PC-9 (cell line): ENCODE data around the gene SLC9A9. TPM values are rescaled to one million over a fixed set of nuclear protein-coding genes. Genes with fewer than 3 reads are reported as not detected.

Source experiments
- BruUV-seq: library from RNA; stranded (reverse); fragments of 400-500 nt; replicated peaks from 2 replicates; lab custom pipeline; 2021; lab: Mats Ljungman, UMichigan
- CTCF ChIA-PET: fragments of 300-600 bp; sonication (Branson Sonifier 250); formaldehyde crosslinking; loops from one replicate; lab custom pipeline; 2022; ENCODE audit warnings: antibody characterized with exemption; lab: Charles Lee
- POLR2A ChIA-PET: fragments of 300-600 bp; sonication (Branson Sonifier 250); formaldehyde crosslinking; loops from one replicate; lab custom pipeline; 2022; ENCODE audit warnings: antibody characterized with exemption; ENCODE audit not compliant: unreplicated experiment; lab: Charles Lee
- DNase-seq, 2 experiments: peaks; one replicate each; pipeline versions ENCODE4 v3.0.0 to v3.0.0-alpha.2; 2015 to 2022; ENCODE audit warnings: mixed read lengths in 1 of 2
- H2AFZ ChIP-seq: fragments of 200-600 bp; sonication (generic); 2 replicates; pipeline ENCODE4 v1.8.1; 2017; ENCODE audit warnings: antibody characterized with exemption
- H3F3A ChIP-seq: fragments of 200-600 bp; sonication (generic); 2 replicates; pipeline ENCODE4 v1.8.1; 2017; ENCODE audit warnings: antibody characterized with exemption, mild to moderate bottlenecking, low read depth; ENCODE audit not compliant: insufficient read depth
- H3K27ac ChIP-seq: fragments of 200-600 bp; sonication (generic); 2 replicates; pipeline ENCODE4 v1.6.1; 2016; ENCODE audit warnings: mixed run types
- H3K27me3 ChIP-seq: fragments of 200-600 bp; sonication (generic); 2 replicates; pipeline ENCODE4 v1.6.1; 2016; ENCODE audit warnings: low read depth, mixed run types; ENCODE audit not compliant: insufficient read depth
- H3K36me3 ChIP-seq: fragments of 200-600 bp; sonication (generic); 2 replicates; pipeline ENCODE4 v1.6.1; 2016; ENCODE audit warnings: low read depth, mixed run types
- H3K4me1 ChIP-seq: fragments of 200-600 bp; sonication (generic); replicated peaks from 2 replicates; pipeline ENCODE4 v1.6.1; 2016; ENCODE audit warnings: mixed run types; ENCODE audit not compliant: insufficient read depth
- H3K4me2 ChIP-seq: fragments of 200-600 bp; sonication (generic); 2 replicates; pipeline ENCODE4 v1.6.1; 2017; ENCODE audit warnings: mixed run types
- H3K4me3 ChIP-seq: fragments of 200-600 bp; sonication (generic); 2 replicates; pipeline ENCODE4 v1.6.1; 2016; ENCODE audit warnings: mixed run types
- H3K79me2 ChIP-seq: fragments of 200-600 bp; sonication (generic); 2 replicates; pipeline ENCODE4 v1.6.1; 2017; ENCODE audit warnings: low read depth, mixed run types
- H3K9me2 ChIP-seq: fragments of 200-600 bp; sonication (generic); 2 replicates; pipeline ENCODE4 v1.8.1; 2017; ENCODE audit warnings: mild to moderate bottlenecking; ENCODE audit not compliant: insufficient read depth
- H3K9me3 ChIP-seq: fragments of 200-600 bp; sonication (generic); 2 replicates; pipeline ENCODE4 v1.8.1; 2016; ENCODE audit warnings: low read depth; ENCODE audit not compliant: insufficient read depth
- H4K20me1 ChIP-seq: fragments of 200-600 bp; sonication (generic); 2 replicates; pipeline ENCODE4 v1.8.1; 2017; ENCODE audit not compliant: insufficient read depth
- CTCF ChIP-seq: fragments of 200-600 bp; sonication (generic); conservative IDR thresholded peaks from 2 replicates; pipeline ENCODE4 v1.6.1; 2017; ENCODE audit warnings: mixed run types, antibody characterized with exemption, mild to moderate bottlenecking, moderate library complexity
- EZH2 ChIP-seq: fragments of 200-600 bp; sonication (generic); IDR thresholded peaks from 2 replicates; pipeline ENCODE4 v1.8.0; 2017; ENCODE audit warnings: antibody characterized with exemption, low read depth
- intact Hi-C: fragments of 100-400 bp; cut with micrococcal nuclease; formaldehyde crosslinking; loops from one replicate; pipeline ENCODE4 v1.10.0; 2022; ENCODE audit not compliant: unreplicated experiment
- total RNA-seq: library from RNA; stranded (reverse); gene quantifications from 2 replicates; pipeline ENCODE4 v1.2.3, GENCODE V29; 2021

The SLC9A9 gene
- total RNA-seq, 1 experiment from 2014 or later = 1.7 TPM

- no peaks in the 10 kb centered on the region for H3K79me2 ChIP-seq
- no peak overlapping the region for H2AFZ ChIP-seq
- no peak for TF ChIP-seq EZH2
- TF ChIP-seq CTCF = no peak
- H3K27ac ChIP-seq = no peak overlapping the region
- H3K27me3 ChIP-seq = no peaks in the 10 kb centered on the region
- H3K9me2 ChIP-seq = no peaks in the 10 kb centered on the region
- H3K36me3 ChIP-seq = no peaks in the 10 kb centered on the region
- no peaks in the 10 kb centered on the region for H3K4me1 ChIP-seq
- H3K4me3 ChIP-seq = no peak overlapping the region
- DNase-seq = no peak
- BruUV-seq = no TSS peak
- POLR2A ChIA-PET = no interaction called here
- H3K4me2 ChIP-seq = no peak overlapping the region
- H4K20me1 ChIP-seq = no peaks in the 10 kb centered on the region
- intact Hi-C loops = no loop called here
- no peaks in the 10 kb centered on the region for H3F3A ChIP-seq
- no peaks in the 10 kb centered on the region for H3K9me3 ChIP-seq
- CTCF ChIA-PET = no interaction called here
These were observed 257.6 kb downstream of the SLC9A9 start for GRCh38 chr3:143590660-143591059.

- ChIA-PET POLR2A (no interaction called here), CTCF (interaction anchor here (0.5 kb wide), 1 partner anchor 173 kb away, joined by 9 read pairs; no protein-coding TSS in a partner anchor)
- BruUV-seq = no TSS peak
- no peaks in the 10 kb centered on the region for H3K79me2 ChIP-seq
- TF ChIP-seq EZH2 (no peak), CTCF (no peak)
- DNase-seq = no peak
- H3K9me2 ChIP-seq = no peaks in the 10 kb centered on the region
- no peaks in the 10 kb centered on the region for H3K9me3 ChIP-seq
- H3K27ac ChIP-seq = no peak overlapping the region
- no peaks in the 10 kb centered on the region for H3F3A ChIP-seq
- no peaks in the 10 kb centered on the region for H3K4me1 ChIP-seq
- no peak overlapping the region for H3K4me2 ChIP-seq
- no peaks in the 10 kb centered on the region for H4K20me1 ChIP-seq
- no peak overlapping the region for H3K4me3 ChIP-seq
- H3K36me3 ChIP-seq = no peaks in the 10 kb centered on the region
- no peaks in the 10 kb centered on the region for H3K27me3 ChIP-seq
- H2AFZ ChIP-seq = no peak overlapping the region
- intact Hi-C loops = no loop called here
These were observed 261.7 kb downstream of the SLC9A9 start for GRCh38 chr3:143586576-143586975.

- no peak for DNase-seq
- Histone ChIP-seq H3K4me2 (no peak overlapping the region), H3K79me2 (no peaks in the 10 kb centered on the region), H3K27ac (no peak overlapping the region), H3K36me3 (no peaks in the 10 kb centered on the region), H4K20me1 (no peaks in the 10 kb centered on the region), H3K4me1 (no peaks in the 10 kb centered on the region), H3F3A (no peaks in the 10 kb centered on the region), H2AFZ (no peak overlapping the region), H3K4me3 (no peak overlapping the region), H3K9me3 (no peaks in the 10 kb centered on the region), H3K9me2 (no peaks in the 10 kb centered on the region), H3K27me3 (no peaks in the 10 kb centered on the region)
- ChIA-PET POLR2A (no interaction called here), CTCF (no interaction called here)
- BruUV-seq = no TSS peak
- TF ChIP-seq EZH2 = no peak
- TF ChIP-seq CTCF = no peak
- intact Hi-C loops = no loop called here
These were observed 262.4 kb downstream of the SLC9A9 start for GRCh38 chr3:143585720-143586456.
